GM12801 (cell line): Measurements from ENCODE around the gene ANO4.

ENCODE experiments used
- TF ChIP-seq, protein P1 (sequence below): IDR thresholded peaks from one replicate; pipeline ENCODE4 v1.5.1; 2011; ENCODE audit warnings: control low read depth; ENCODE audit not compliant: insufficient read length; ENCODE audit errors: extremely low read depth

The ANO4 gene

DNA sequence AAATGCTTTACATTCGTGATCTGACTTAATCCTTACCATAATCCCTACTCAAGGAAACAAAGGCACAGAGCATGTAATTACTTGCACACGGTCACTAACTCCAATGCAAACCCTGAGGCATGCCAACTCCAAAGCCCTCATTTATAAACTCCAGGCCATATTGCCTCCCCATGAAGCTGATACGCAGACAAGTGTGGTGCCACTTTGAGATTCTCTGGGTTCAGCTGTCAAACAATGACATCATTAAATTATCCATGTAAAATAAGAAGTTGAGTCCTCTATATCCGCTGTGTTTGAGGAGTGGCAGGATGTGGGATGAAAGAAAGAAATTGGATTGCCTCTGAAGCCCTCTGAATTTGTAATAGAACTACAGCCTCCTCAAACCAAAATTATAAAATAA lies 62.8 kb downstream of the ANO4 start:
- TF ChIP-seq, protein P1, sequence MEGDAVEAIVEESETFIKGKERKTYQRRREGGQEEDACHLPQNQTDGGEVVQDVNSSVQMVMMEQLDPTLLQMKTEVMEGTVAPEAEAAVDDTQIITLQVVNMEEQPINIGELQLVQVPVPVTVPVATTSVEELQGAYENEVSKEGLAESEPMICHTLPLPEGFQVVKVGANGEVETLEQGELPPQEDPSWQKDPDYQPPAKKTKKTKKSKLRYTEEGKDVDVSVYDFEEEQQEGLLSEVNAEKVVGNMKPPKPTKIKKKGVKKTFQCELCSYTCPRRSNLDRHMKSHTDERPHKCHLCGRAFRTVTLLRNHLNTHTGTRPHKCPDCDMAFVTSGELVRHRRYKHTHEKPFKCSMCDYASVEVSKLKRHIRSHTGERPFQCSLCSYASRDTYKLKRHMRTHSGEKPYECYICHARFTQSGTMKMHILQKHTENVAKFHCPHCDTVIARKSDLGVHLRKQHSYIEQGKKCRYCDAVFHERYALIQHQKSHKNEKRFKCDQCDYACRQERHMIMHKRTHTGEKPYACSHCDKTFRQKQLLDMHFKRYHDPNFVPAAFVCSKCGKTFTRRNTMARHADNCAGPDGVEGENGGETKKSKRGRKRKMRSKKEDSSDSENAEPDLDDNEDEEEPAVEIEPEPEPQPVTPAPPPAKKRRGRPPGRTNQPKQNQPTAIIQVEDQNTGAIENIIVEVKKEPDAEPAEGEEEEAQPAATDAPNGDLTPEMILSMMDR = no peak

DNA sequence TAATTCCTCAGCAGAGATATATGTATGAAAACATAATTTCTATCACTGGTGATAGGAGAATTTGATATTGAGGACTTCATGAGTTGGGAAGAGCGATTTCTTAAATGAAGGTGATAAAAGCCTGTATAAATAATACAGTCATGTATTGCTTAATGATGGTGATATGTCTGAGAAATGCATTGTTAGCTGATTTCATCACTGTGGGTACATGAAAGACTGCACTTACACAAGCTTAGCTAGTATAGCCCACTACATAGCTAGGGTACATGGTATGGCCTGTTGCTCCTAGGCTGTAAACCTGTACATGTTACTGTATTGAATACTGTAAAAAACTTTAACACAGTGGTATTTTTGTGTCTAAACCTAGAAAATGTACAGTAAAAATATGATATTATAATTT lies 63.4 kb downstream of the ANO4 start:
- TF ChIP-seq, protein P1 = no peak

DNA sequence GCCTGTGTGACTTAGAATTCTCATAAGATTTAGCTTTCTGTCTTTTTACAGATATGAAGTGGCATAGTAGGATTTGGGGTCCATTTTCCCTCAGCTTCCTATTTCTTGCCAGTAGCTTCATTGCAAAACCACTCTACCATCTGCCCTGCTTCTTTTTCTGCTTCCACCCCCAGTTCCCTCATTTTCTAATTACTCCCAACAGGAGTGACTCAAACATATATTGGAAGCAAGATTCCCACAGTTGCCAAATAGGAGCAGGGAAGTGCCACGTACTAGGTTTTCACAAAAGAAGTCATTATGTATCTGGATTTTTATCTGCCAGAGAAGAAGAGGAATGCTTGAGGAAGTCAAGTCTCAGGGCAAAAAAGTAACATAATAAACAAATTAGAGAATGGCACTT lies 64.1 kb downstream of the ANO4 start:
- TF ChIP-seq, protein P1 = no peak

- TF ChIP-seq, protein P1 = no peak
Observed at GRCh38 chr12:100859063-100859627, 64.6 kb downstream of the ANO4 start.

DNA sequence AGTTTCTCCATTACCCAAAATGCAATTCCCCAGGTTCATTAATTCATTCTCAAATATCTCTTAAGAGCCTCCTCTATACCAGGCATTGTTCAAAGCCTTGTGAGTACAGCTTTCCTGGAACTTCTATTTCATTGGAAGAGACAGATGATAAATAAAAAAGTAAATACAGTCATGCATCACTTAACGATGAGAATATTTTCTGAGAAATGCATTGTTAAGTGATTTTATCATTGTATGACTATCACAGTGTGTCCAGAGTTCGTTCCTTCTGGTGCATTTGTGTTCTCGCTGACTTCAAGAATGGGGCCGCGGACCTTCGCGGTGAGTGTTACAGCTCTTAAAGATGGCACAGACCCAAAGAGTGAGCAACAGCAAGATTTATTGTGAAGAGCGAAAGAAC lies 66.0 kb downstream of the ANO4 start:
- TF ChIP-seq, protein P1 = no peak

GRCh38 chr12:100862676-100863075 lies 68.1 kb downstream of the ANO4 start:
- TF ChIP-seq, protein P1 = no peak

GRCh38 chr12:100864366-100864765 lies 69.8 kb downstream of the ANO4 start:
- TF ChIP-seq, protein P1 = no peak
